Activated CD4-positive, CD25-positive, alpha-beta regulatory T cell treated with anti-CD3 and anti-CD28 coated beads, Interleukin-2, amount 50 U/mL, for 24 hours (primary cell): Measurements from ENCODE around the gene NECAB2.
"Not testable (repeated sequence)": the region's sequence is repeated elsewhere in the genome, so short reads cannot be mapped to it uniquely, and the experiment has no call there.

Experiments
- ATAC-seq, 2 donors: fragments of 150-1000 bp; cut with Tn5 transposase; one replicate each; pipeline ENCODE4 v1.10.0; 2021; ENCODE audit warnings: mild to moderate bottlenecking in 1 of 2, moderate library complexity in 1 of 2

Gene NECAB2

GRCh38 chr16:83936581-83937165 lies 31.4 kb upstream of the NECAB2 start:
- no peak for ATAC-seq

- no peak for ATAC-seq
Measured at GRCh38 chr16:83937267-83937666, 30.8 kb upstream of the NECAB2 start.

DNA sequence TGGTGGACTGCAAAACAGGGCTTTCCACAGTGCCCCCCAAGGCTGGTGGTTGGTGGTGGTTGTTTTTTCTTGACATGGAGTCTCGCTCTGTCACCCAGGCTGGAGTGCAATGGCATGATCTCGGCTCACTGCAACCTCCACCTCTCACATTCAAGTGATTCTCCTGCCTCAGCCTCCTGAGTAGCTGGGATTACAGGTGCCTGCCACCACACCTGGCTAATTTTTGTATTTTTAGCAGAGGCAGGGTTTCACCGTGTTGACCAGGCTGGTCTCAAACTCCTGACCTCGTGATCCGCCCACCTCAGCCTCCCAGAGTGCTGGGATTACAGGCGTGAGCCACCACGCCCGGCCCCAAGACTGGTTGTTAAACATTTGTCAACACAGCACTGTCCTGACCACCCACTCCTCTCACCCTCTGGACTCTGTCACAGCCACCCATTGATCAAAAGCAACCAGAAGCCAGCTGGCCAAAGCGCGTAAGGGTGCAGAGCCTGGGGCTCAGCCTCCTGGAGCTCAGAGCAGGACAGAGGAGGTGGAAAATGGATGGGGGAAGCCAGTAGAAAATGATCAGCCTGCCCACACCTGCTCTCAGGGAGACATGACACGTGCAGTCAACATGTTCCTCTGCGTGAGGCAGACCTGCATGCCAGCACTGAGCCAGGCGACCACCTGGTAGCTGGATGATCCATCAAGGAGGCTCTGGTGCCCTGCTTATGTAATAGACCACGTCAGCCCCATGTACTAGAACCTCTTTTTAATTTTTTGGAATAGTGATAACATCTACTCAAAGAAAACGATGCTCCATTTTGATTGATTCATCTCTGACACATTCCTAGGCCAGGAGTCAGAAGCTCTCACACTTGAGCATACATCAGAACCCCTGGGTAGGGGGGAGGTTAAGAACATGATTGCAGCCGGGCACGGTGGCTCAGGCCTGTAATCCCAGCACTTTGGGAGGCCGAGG lies 29.8 kb upstream of the NECAB2 start:
- ATAC-seq, result no peak

- ATAC-seq, result no peak
Measured at GRCh38 chr16:83939266-83939855, 28.7 kb upstream of the NECAB2 start.

DNA sequence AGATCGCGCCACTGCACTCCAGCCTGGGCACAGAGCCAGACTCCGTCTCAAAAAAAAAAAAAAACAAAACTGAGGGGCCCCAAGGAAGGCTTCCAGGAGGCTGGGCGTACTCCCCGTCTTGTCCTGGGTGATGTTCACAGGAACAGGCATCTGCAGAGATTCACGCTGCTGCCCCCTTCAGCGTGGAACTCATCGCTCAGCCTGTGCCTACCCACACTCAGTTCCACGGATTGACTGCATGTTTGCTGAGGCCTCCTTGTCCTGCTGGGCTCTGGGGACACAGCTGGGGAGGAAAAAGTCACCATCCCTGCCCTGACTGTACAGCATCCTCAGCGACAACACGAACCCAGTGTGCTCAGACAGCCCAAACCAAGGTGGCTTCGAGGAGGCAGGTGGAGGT lies 27.9 kb upstream of the NECAB2 start:
- no peak for ATAC-seq

DNA sequence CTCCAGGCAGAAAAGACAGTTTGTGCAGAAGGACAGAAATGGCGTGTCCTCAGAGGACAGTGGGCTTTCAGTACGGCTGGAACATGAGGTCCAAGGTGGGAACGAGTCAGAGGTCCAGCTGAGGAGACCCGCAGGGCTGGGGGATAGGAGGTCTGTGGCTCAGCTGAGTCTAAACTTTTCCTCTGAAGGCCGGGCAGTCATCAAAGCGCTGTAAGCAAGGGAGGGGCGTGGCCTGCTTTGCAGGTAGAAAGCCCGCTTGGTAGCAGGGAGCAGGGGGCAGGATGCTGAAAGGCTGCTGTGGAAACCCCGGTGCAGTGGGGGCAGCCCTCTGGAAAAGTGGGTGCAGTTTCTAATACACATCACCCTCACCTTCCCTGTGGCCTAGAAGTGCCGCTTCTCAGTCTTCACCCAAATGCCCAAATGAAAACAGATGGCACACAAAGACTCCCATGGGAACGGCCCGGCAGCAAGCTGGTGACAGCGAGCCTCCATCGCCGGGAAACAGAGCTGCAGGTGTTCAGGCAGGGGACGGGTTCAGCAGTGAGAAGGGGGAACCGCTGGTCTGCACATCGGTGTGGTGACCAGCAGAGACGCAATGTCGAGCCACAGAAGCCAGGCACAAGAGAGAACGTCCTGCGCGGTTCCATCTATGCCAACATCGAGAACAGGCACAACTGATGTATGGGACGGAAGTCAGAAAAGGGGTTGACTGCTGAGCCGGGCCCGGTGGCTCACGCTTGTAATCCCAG lies 27.2 kb upstream of the NECAB2 start:
- no peak for ATAC-seq

DNA sequence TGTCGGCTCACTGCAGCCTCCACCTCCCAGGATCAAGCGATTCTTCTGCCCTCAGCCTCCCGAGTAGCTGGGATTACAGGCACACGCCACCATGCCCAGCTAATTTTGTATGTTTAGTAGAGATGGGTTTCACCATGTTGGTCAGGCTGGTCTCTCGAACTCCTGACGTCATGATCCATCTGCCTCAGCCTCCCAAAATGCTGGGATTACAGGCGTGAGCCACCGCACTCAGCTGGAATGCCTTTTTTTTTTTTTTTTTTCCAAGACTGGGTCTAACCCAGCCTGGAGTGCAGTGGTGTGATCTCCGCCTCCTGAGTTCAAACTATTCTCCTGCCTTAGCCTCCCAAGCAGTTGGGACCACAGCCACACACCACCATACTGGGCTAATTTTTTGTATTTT lies 26.5 kb upstream of the NECAB2 start:
- not testable (repeated sequence) for ATAC-seq

DNA sequence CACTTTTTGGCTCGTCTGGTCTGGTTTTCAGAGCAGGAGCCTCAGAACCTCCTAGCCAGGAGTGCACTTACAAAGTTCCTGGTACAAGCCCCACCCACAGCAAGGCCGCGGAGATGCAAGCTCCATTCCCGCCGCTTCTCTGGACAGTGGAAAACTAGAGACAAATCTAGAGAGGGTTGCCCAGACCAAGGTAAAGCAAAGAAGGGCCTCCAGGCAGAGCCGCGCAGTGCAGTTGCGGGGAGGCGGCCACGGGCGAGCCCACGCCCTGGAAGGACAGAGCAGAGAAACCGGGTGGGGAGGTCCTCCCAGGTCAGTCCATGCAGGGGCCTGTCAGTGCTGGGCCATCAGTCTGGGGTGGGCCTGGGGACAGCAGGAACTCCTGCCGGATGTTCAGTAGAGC lies 26.0 kb upstream of the NECAB2 start:
- ATAC-seq, result no peak

- ATAC-seq, result no peak
Measured at GRCh38 chr16:83942815-83943515, 25.1 kb upstream of the NECAB2 start.

- no peak for ATAC-seq
Measured at GRCh38 chr16:83943516-83944050, 24.5 kb upstream of the NECAB2 start.

GRCh38 chr16:83945587-83945986 lies 22.5 kb upstream of the NECAB2 start:
- ATAC-seq, result no peak

- no peak for ATAC-seq
Measured at GRCh38 chr16:83946154-83946780, 21.8 kb upstream of the NECAB2 start.

GRCh38 chr16:83946781-83947566 lies 21.1 kb upstream of the NECAB2 start:
- ATAC-seq, result no peak

DNA sequence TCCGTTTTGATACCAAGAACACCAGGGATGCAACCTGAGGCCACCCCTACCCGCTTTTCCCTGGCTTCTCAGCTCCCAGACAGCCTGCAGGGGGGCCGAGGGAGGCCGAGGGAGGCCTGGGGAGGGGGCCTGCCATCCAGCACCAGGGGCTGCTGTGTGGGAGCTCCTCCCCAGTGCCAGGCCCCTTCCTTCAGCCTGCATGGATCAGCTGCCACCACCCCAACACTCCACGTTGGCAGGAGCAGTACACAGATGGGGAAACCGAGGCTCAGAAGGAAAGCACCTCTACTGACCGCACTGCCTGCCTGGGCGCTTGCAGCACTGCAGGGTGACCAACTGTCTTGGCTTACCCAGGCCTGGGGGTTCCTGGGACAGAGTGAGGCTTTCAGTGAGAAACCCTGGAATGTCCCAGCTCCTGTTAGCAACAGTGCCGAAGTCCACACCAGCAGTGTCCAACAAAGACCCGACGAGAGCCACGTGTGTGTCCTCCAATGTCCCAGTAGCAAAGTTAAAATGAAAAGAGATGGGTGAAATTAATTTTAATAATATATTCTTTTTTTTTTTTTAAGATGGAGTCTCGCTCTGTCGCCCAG lies 20.3 kb upstream of the NECAB2 start:
- no peak for ATAC-seq

GRCh38 chr16:83948914-83949723 lies 18.9 kb upstream of the NECAB2 start:
- ATAC-seq, result no peak

DNA sequence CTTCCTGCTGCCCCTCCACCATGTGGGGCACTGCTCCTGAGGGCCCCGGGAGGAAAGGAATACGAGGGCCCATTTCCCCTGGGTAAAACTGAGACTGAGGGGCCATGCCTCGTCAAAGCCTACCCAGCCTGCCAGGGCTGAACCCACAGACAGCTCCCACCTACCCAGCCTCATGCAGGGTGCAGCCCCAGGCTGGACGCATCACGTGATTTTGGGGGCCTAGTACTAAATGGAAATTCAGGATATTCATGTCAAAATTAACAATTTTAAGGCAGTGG lies 18.4 kb upstream of the NECAB2 start:
- ATAC-seq, result no peak

DNA sequence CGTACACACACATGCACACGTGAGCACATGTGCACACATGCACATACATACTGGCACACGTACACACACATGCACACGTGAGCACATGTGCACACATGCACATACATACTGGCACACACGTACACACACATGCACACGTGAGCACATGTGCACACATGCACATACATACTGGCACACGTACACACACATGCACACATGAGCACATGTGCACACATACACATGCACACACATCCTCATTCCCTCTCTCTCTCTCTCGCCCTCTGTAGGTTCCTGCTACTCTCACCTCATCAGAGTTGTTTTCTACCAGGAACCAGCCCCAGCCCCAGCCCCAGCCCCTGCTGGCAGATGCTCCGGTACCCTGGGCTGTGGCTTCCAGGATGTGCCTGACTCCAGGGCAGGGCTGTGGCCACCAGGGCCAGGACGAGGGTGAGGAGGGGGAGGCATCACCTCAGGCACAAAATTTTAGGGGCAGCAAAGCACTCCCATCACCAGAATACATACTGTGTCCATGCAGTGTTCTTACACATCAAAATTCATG lies 17.1 kb upstream of the NECAB2 start:
- not testable (repeated sequence) for ATAC-seq

DNA sequence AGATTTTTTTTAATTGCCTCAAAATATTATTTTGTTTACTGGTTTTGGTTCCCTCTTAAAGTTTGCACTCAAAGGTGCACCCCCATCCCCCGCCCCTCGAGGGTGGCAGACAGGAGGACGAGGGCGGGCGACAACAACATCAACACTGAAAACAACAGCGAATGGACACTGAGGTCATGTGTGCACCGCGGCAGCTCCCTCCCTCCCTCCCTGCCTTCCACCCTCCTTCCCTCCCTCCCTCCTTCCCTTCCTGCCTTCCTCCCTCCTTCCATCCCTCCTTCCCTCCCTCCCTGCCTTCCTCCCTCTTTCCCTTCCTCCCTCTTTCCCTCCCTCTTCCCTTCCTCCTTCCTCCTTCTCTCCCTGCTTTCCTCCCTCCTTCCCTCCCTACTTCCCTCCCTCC lies 16.5 kb upstream of the NECAB2 start:
- no peak for ATAC-seq

DNA sequence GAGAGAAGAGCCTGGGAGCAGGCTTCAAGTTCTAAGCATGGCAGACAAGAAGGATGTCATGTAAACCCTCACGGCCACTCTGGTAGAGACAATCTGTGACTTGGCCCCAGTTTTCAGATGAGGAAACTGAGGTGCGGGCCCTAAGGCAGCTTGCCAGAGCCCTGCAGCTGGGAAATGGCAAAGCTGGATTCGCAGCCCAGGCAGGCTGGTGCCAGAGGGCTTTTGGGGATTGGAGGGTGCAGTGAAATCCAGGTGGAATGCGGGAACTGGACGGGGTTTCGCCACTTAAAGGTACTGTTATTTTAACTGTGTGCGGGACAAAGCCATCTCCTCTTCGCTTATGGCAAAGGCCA lies 15.5 kb upstream of the NECAB2 start:
- ATAC-seq, result no peak
